Peyer's patch (tissue), 4 donors: ENCODE data around the gene RCVRN. TPM values are rescaled to one million over a fixed set of nuclear protein-coding genes. Genes with fewer than 3 reads are reported as not detected.

Experiments
- DNase-seq, 3 donors: peaks; one replicate each; pipeline ENCODE4 v3.0.0-alpha.2; 2017 to 2019
- H3K27ac ChIP-seq, 4 donors: fragments of 200-600 bp; sonication (generic); one replicate each; pipeline ENCODE4 v1.5.1; 2016 to 2019
- H3K27me3 ChIP-seq, 2 donors: fragments of 200-600 bp; sonication (generic); one replicate each; pipeline ENCODE4 v1.5.1; 2019
- H3K36me3 ChIP-seq, 3 donors: fragments of 200-600 bp; sonication (generic); one replicate each; pipeline ENCODE4 v1.5.1; 2016 to 2019
- H3K4me1 ChIP-seq, 4 donors: fragments of 200-600 bp; sonication (generic); one replicate each; pipeline ENCODE4 v1.5.1; 2016 to 2019
- H3K4me3 ChIP-seq, 4 donors: fragments of 200-600 bp; sonication (generic); 1 replicate in 3 of 4; 2 replicates in 1 of 4; pipeline ENCODE4 v1.5.1; 2016 to 2019; ENCODE audit warnings: mild to moderate bottlenecking in 1 of 4
- H3K9me3 ChIP-seq, 4 donors: fragments of 200-600 bp; sonication (generic); one replicate each; pipeline ENCODE4 v1.5.1; 2016 to 2019; ENCODE audit warnings: mild to moderate bottlenecking in 1 of 4
- CTCF ChIP-seq, 6 experiments: fragments of 450-650 bp in 4 of 6; fragments of 200-600 bp in 2 of 6; sonication (generic) in 1 of 6; IDR thresholded peaks; one replicate each; pipeline ENCODE4 v1.5.1; 2017 to 2019; ENCODE audit warnings: antibody characterized with exemption in 6 of 6, mild to moderate bottlenecking in 3 of 6, moderate library complexity in 1 of 6
- POLR2A ChIP-seq, 2 donors: fragments of 450-650 bp; IDR thresholded peaks; one replicate each; pipeline ENCODE4 v1.5.1; 2017; ENCODE audit warnings: antibody characterized with exemption in 2 of 2, mild to moderate bottlenecking in 2 of 2, moderate library complexity in 2 of 2
- total RNA-seq, 4 donors: library from RNA; depleted of rRNA; stranded (reverse); fragments of >200 nt; gene quantifications; one replicate each; pipeline ENCODE4 v1.1.0, GENCODE V29; 2016

Gene RCVRN
- total RNA-seq, 4 donors from 2014 or later = not detected

GRCh38 chr17:9898812-9899211, 6.3 kb downstream of the RCVRN start:
- Histone ChIP-seq H3K27me3 (no peaks in the 10 kb centered on the region), H3K4me1 (no peaks in the 10 kb centered on the region), H3K9me3 (no peaks in the 10 kb centered on the region), H3K4me3 (no peak overlapping the region), H3K27ac (peak overlapping the region in 1 of 4 donors; percentile 5), H3K36me3 (no peaks in the 10 kb centered on the region)
- no peak for DNase-seq
- TF ChIP-seq POLR2A (IDR thresholded peaks at IDR 0.05) (no peak), CTCF (IDR thresholded peaks at IDR 0.05) (no peak)

- no peak overlapping the region for H3K4me3 ChIP-seq
- no peaks in the 10 kb centered on the region for H3K36me3 ChIP-seq
- no peaks in the 10 kb centered on the region for H3K4me1 ChIP-seq
- H3K9me3 ChIP-seq = no peaks in the 10 kb centered on the region
- H3K27me3 ChIP-seq = no peaks in the 10 kb centered on the region
- no peak for TF ChIP-seq POLR2A (IDR thresholded peaks at IDR 0.05)
- TF ChIP-seq CTCF (IDR thresholded peaks at IDR 0.05) = no peak
- DNase-seq = no peak
- H3K27ac ChIP-seq = no peak overlapping the region
Measured at GRCh38 chr17:9897372-9897968, 7.6 kb downstream of the RCVRN start.

GRCh38 chr17:9895923-9896322, 9.1 kb downstream of the RCVRN start:
- TF ChIP-seq CTCF (IDR thresholded peaks at IDR 0.05) = no peak
- no peak for TF ChIP-seq POLR2A (IDR thresholded peaks at IDR 0.05)
- Histone ChIP-seq H3K4me3 (no peak overlapping the region), H3K27me3 (no peaks in the 10 kb centered on the region), H3K36me3 (no peaks in the 10 kb centered on the region), H3K4me1 (no peaks in the 10 kb centered on the region), H3K27ac (no peak overlapping the region), H3K9me3 (no peaks in the 10 kb centered on the region)
- DNase-seq = no peak

- Histone ChIP-seq H3K27ac (no peak overlapping the region), H3K4me3 (no peak overlapping the region)
Measured at GRCh38 chr17:9894231-9894630, 10.8 kb downstream of the RCVRN start.

GRCh38 chr17:9893411-9894012, 11.6 kb downstream of the RCVRN start:
- no peaks in the 10 kb centered on the region for H3K36me3 ChIP-seq
- H3K4me1 ChIP-seq = no peaks in the 10 kb centered on the region
- no peak overlapping the region for H3K4me3 ChIP-seq
- no peak for TF ChIP-seq CTCF (IDR thresholded peaks at IDR 0.05)
- TF ChIP-seq POLR2A (IDR thresholded peaks at IDR 0.05) = no peak
- DNase-seq = no peak
- H3K27me3 ChIP-seq = no peaks in the 10 kb centered on the region
- H3K9me3 ChIP-seq = no peaks in the 10 kb centered on the region
- H3K27ac ChIP-seq = no peak overlapping the region

More at GRCh38 chr17:9894231-9894630, 10.8 kb downstream of the RCVRN start:
- Histone ChIP-seq H3K9me3 (no peaks in the 10 kb centered on the region), H3K4me1 (no peaks in the 10 kb centered on the region), H3K27me3 (no peaks in the 10 kb centered on the region), H3K36me3 (no peaks in the 10 kb centered on the region)
- DNase-seq = peak in 1 of 3 donors; percentile 8
- TF ChIP-seq POLR2A (IDR thresholded peaks at IDR 0.05) (no peak), CTCF (IDR thresholded peaks at IDR 0.05) (no peak)
